CD1c-positive myeloid dendritic cell (primary cell): ENCODE measurements around the gene ARAF.

Source experiments
- DNase-seq: peaks from one replicate; pipeline ENCODE4 v3.0.0-alpha.2; 2016; ENCODE audit errors: extremely low spot score

The ARAF gene

DNA sequence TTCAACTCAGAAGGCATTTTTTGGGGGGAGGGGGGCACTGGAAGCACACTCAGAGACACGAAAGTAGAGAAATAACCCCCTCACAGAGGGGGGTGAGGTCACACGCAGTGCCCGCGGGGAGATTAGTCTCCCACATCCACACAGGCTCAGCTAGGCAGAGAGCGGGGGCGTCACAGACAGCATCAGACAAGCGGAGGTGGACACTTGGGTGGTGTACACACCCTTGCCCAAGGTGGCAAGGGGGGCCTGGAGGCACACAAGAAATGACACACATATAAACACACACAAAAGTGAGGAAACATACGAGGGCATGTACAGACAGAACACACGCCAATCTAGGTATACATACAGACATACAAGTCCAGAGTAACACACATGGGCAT is 59.3 kb downstream of the ARAF start:
- DNase-seq = no peak
